GM18873 (cell line): Measurements from ENCODE around the gene CYSTM1.

Experiments
- ATAC-seq: cut with Tn5 transposase; IDR thresholded peaks from one replicate; pipeline ENCODE4 v1.9.1; 2021; ENCODE audit warnings: mild to moderate bottlenecking, moderate library complexity, moderate number of reproducible peaks; ENCODE audit not compliant: unreplicated experiment, low FRiP score

CYSTM1 gene

DNA sequence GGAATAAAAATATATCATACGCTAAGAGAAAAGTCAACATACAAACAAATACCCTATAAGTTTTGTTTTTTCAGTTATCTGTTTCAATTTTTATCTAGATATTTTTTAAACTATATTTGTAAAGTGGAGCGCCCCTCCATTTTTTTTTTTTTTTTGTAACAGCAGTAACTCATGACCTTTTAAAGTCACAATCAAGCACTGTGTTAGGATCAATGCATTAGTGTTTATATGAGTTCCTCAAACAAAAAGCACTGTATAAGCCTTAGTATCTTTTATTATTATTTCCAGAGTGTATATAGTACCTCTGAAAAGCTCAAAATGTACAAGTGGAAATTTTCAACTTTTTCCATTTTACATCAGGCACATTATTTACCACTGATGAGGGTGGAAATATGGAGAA lies 107.3 kb downstream of the CYSTM1 start:
- ATAC-seq, result no peak

DNA sequence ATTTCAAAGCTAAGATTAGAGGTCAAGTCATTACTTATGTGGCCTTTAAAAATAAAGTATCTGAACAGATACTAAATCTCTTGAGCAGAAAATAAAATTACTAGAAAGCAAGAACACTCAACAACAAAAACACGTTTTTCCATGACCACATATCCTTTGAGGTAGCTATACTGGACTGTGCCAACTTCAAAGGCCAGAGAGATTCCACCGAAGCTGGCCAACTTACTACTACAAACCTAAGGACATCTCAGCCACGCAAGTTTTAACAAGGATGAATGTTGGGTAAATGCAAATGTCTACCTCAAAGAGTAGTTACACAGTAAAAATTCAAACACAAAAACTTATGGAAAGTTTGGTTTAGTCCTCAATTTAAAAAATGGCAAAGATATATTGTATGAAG lies 109.0 kb downstream of the CYSTM1 start:
- no peak for ATAC-seq

DNA sequence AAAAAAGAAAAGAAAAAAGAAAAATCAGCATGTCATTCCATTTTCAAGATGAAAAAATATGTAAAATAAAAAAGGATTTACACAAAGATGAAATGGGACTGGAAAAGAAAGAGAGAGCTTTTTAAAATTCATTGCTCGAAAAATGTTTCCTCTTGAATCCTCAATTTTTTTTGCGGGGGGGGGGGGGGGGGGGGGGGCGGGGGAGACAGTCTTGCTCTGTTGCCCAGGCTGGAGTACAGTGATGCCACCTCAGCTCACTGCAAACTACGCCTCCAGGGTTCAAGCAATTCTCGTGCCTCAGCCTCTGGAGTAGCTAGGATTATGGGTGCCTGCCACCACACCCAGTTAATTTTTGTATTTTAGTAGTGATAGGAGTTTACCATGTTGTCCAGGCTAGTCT lies 111.4 kb downstream of the CYSTM1 start:
- ATAC-seq, result no peak

DNA sequence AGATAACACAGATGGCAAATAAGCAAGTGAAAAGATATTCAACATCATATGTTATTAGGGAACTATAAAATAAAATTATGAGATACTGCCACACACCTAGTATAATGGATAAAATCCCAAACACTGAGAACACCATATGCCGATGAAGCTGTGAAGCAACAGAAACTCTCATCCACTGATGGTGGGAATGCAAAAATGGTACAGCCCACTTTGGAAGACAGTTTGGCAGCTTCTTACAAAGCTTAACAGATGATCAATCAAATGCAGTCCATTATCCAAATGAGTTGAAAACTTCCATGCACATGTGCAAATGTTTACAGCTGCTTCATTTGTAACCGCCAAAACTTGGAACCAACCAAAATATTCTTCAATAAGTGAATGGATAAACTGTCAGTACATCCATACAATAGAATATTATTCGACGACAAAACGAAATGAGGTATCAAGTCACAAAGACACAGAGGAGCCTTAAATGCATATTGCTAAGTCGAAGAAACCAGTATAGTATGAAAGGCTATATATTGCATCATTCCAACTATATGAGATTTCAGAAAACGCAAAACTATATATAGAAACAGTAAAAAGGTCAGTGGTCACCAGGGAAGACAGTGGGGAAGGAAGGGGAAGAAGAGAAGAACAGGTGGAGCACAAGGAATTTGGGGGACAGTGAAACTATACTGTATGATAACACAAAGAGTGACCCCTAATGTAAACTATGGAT lies 113.0 kb downstream of the CYSTM1 start:
- ATAC-seq, result no peak

DNA sequence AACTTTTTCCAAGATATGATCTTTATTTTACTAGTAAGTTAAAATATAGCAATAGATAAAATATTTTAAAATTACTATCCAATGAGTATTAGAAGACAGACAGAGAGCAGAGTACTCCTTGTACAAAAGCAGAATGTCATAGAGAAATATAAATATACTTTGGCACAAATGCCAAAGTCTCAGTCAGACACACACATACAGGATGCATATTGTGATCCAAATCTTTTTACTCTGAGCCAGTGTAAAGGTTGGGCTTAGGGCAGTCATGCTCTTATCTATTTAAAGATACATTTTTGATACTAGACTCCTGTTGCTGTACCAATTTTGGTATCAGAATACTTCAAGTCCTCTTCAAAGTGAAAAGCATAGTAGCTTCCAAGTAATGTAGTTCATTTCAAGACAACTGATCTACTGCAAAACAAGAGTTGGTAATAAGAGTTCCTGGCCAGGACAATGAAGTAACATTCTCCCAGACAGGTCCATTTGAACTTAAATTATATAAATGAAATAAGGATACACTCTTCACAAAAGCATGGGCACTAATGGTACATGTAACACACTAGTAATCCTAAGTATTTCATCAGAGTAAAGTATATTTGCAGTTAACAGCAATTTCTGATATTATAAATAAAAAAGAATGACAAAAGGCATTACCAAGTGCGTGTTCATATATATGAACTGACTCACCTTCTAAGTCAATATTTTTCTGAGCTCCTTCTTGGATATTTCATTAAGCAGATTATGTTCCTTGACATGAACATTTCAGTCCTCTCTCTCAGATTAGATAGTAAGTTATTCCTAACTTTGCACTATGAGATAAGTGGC lies 117.4 kb downstream of the CYSTM1 start:
- no peak for ATAC-seq
